GM12878 (cell line): ENCODE measurements around the gene SEC62.

Experiments used
- BMI1 ChIP-seq: fragments of 450-650 bp; IDR thresholded peaks from 2 replicates; pipeline ENCODE4 v1.6.1; 2016; ENCODE audit warnings: mild to moderate bottlenecking, moderate library complexity, borderline replicate concordance
- CTCF ChIP-seq, 3 experiments: IDR thresholded peaks in 2 of 3; conservative IDR thresholded peaks in 1 of 3; 2 replicates each; pipeline ENCODE4 v1.5.1; 2011; ENCODE audit warnings: low read depth in 3 of 3, low read length in 3 of 3, mild to moderate bottlenecking in 3 of 3, control low read depth in 2 of 3, moderate library complexity in 2 of 3, inconsistent platforms in 1 of 3, mixed read lengths in 1 of 3; ENCODE audit not compliant: control insufficient read depth in 2 of 3, insufficient read depth in 1 of 3; ENCODE audit errors: extremely low read depth in 1 of 3
- DPF2 ChIP-seq: fragments of 450-650 bp; IDR thresholded peaks from 2 replicates; pipeline ENCODE4 v1.6.1; 2017; ENCODE audit warnings: mild to moderate bottlenecking
- MAX ChIP-seq: IDR thresholded peaks from 2 replicates; pipeline ENCODE4 v1.6.1; 2012; ENCODE audit warnings: low read depth, low read length, improper control_type of control experiment
- MXI1 ChIP-seq: fragments of 150-350 bp; IDR thresholded peaks from 2 replicates; pipeline ENCODE4 v1.6.1; 2011; ENCODE audit warnings: low read depth, mild to moderate bottlenecking, inconsistent platforms, low read length, improper control_type of control experiment
- POLR2A ChIP-seq: IDR thresholded peaks from 2 replicates; pipeline ENCODE4 v1.6.1; 2011; ENCODE audit warnings: low read depth, mild to moderate bottlenecking, low read length
- SUPT20H ChIP-seq: IDR thresholded peaks from 2 replicates; pipeline ENCODE4 v1.6.1; 2011; ENCODE audit warnings: low read depth, mild to moderate bottlenecking, low read length, moderate library complexity, borderline replicate concordance; ENCODE audit not compliant: control insufficient read depth
- TAF1 ChIP-seq: IDR thresholded peaks from 2 replicates; pipeline ENCODE4 v1.6.1; 2011; ENCODE audit warnings: mild to moderate bottlenecking, low read depth, low read length, borderline replicate concordance
- TCF7 ChIP-seq: IDR thresholded peaks from 2 replicates; pipeline ENCODE4 v1.6.1; 2014; ENCODE audit warnings: antibody characterized with exemption, borderline replicate concordance
- WRNIP1 ChIP-seq: IDR thresholded peaks from 2 replicates; pipeline ENCODE4 v1.6.1; 2011; ENCODE audit warnings: low read depth, low read length, improper control_type of control experiment, borderline replicate concordance
- ZNF217 ChIP-seq: fragments of 450-650 bp; IDR thresholded peaks from 2 replicates; pipeline ENCODE4 v1.6.1; 2017; ENCODE audit warnings: antibody characterized with exemption, mild to moderate bottlenecking

DNA sequence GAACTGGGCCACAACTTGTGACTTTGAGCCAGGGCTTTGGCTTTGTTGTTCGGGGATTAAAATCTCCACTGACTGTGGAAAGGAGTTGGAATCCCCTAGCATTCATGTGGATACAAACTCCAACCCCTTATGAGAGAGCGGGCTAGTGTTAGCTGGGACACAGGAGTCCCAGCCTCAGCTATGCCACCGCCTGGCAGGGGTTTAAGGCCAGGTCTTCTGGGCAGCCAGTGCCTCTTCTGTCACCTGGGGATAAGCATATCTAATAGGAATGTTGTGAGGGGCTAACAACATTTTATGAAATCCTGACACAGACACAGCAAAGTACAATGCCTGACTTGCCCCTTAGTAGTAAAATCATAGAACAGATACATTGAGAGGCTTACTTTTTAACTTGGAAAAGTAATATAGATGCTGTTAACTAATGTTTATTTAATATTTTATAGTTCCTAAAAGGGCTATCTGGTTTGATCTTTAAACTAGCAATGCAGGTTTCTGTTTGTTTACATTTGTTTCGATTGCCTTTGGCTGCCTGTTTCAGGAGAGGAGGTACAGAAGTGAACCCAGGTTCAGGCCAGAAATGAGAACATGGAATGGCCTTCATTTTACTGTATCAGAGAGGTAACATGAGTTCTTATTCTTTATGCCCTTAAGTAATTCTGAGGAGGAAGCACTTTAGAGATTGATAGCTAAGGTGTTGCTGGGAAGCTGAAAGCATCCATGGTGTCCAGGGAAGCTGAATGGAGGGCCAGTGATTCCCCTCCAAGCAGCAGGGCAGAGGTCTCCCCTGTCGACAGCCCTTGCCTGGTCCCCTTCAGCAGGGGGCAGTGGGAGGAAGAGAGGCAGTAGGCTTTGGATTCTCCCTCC, 79.9 kb downstream of the SEC62 start:
- TF ChIP-seq BMI1 (no peak), POLR2A (no peak), CTCF (IDR thresholded peaks at IDR 0.05 in 2 of 3, conservative IDR thresholded peaks at IDR 0.05 in 1 of 3; ENCODE audit: control insufficient read depth in 2 of 3, extremely low read depth in 1 of 3, insufficient read depth in 1 of 3, low read depth in 3 of 3, low read length in 3 of 3) (no peak), DPF2 (no peak), TAF1 (no peak), MAX (no peak), SUPT20H (no peak), ZNF217 (no peak), MXI1 (no peak), WRNIP1 (no peak), TCF7 (no peak)
